ENCODE data around the gene SH3BP1. TPM values are rescaled to one million over a fixed set of nuclear protein-coding genes. Genes with fewer than 3 reads are reported as not detected.

SH3BP1 gene
- total RNA-seq, 1 donor from 2014 or later: 10.3 TPM

DNA sequence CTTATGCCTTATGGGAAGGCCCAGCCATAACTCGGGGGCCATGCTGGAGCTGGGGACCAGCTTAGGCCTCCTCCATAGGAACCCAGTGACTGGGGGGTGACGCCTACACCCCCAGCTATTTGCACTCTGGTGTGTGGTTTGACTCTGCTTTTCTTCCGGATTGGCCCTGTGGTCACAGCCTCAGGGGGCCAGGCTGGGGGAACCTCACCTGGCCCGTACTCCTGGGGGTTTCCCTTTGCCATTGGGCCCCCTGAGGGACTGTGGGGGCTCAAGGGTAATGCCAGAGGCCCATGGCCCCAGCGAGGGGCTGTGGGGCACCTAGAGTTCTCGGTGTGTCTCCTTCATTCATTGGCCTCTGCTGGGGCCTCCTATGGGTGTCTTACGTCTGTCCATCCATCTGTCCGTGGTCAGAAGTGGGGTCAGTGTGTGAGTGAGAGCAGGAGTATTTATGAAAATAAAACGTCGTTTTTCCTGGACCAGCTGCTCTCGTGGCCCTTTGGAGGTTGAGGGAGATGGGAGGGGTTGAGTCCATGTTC is 6.3 kb upstream of the SH3BP1 start:
- Histone ChIP-seq H3K27me3 (no peaks in the 10 kb centered on the region), H3K4me1 (peaks cover 17% of the 10 kb centered on the region), H2AFZ (replicated peaks) (no peak overlapping the region), H3K9ac (no peak overlapping the region), H4K20me1 (ENCODE audit: low read depth) (no peaks in the 10 kb centered on the region), H3K79me2 (ENCODE audit: low read depth) (no peaks in the 10 kb centered on the region), H3K4me2 (peak overlapping the region; percentile 64), H3K4me3 (peak overlapping the region; percentile 13), H3K27ac (no peak overlapping the region), H3F3A (ENCODE audit: low read depth) (peaks cover 24% of the 10 kb centered on the region), H3K36me3 (no peaks in the 10 kb centered on the region), H3K9me3 (ENCODE audit: low read depth) (no peaks in the 10 kb centered on the region)
- Mint-ChIP-seq H3K27ac (peak overlapping the region; percentile 81), H3K27me3 (ENCODE audit: insufficient read depth, low read depth) (peaks cover 7% of the 10 kb centered on the region), H3K36me3 (no peaks in the 10 kb centered on the region), H3K4me1 (peaks cover 29% of the 10 kb centered on the region), H3K4me3 (peak overlapping the region; percentile 43), H3K9me3 (no peaks in the 10 kb centered on the region)
- DNase-seq (ENCODE audit: low spot score): no peak
- TF ChIP-seq CTCF (IDR thresholded peaks at IDR 0.05): no peak
- TF ChIP-seq EZH2 (IDR thresholded peaks at IDR 0.05): no peak
- no peak for TF ChIP-seq EZH2phosphoT487 (IDR thresholded peaks at IDR 0.05)

DNA sequence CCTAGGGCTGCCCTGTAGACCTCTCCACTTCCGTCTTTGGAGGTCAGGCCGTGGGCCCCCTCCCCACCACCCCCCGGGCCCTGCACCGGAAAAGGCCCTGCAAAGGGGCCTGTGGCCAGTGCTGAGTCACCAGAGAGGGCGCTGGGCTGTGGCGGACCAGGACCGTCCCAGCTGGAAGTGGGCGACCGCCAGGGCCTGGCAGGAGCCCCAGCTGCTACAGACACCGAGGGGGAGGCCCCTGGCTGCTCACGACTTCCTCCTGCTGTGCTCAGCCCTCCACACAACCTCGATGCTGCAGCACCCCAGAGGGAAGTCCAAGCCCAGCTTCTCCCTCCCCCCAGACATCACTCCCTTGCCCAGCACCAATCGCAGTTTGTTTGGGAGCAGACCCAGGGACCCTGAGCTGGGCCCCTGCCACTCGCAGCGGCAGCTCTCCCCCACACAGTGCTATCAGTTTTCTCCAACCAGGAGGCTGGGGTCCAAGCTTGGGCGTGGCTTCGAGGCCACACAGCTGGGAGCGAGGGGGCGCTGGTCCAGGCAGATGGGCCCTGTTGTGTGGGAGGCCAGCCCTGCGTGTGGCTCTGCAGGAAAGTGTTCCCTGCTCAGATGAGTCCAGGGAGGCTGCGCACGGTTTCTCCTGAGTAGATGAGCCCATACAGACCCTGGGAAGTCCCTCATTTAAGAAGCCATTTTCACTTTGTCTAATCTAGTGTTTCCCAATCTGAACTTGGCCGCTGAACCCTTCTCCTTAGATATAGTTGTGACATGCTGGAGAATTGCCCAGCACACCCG is 5.6 kb upstream of the SH3BP1 start:
- Mint-ChIP-seq H3K9me3 (no peaks in the 10 kb centered on the region), H3K4me3 (peak overlapping the region; percentile 69), H3K27ac (peak overlapping the region; percentile 93), H3K27me3 (ENCODE audit: insufficient read depth, low read depth) (peaks cover 10% of the 10 kb centered on the region), H3K4me1 (peaks cover 34% of the 10 kb centered on the region), H3K36me3 (no peaks in the 10 kb centered on the region)
- Histone ChIP-seq H3F3A (ENCODE audit: low read depth) (peaks cover 31% of the 10 kb centered on the region), H3K36me3 (no peaks in the 10 kb centered on the region), H3K4me2 (peak overlapping the region; percentile 64), H3K9me3 (ENCODE audit: low read depth) (no peaks in the 10 kb centered on the region), H3K27ac (peak overlapping the region; percentile 54), H3K79me2 (ENCODE audit: low read depth) (no peaks in the 10 kb centered on the region), H3K9ac (no peak overlapping the region), H3K4me3 (peak overlapping the region; percentile 13), H2AFZ (replicated peaks) (no peak overlapping the region), H3K27me3 (no peaks in the 10 kb centered on the region), H4K20me1 (ENCODE audit: low read depth) (peaks cover 4% of the 10 kb centered on the region), H3K4me1 (peaks cover 17% of the 10 kb centered on the region)
- peak; percentile 82 for DNase-seq (ENCODE audit: low spot score)
- peak; percentile 27 for TF ChIP-seq CTCF (IDR thresholded peaks at IDR 0.05)
- no peak for TF ChIP-seq EZH2 (IDR thresholded peaks at IDR 0.05)

GRCh38 chr22:37634417-37634924 is 5.0 kb upstream of the SH3BP1 start:
- H3K9me3 ChIP-seq (ENCODE audit: low read depth): no peaks in the 10 kb centered on the region
- H3K4me3 ChIP-seq: no peak overlapping the region
- Mint-ChIP-seq H3K4me3 (peak overlapping the region; percentile 69), H3K9me3 (no peaks in the 10 kb centered on the region), H3K27me3 (ENCODE audit: insufficient read depth, low read depth) (peaks cover 10% of the 10 kb centered on the region), H3K36me3 (no peaks in the 10 kb centered on the region), H3K27ac (peak overlapping the region; percentile 93), H3K4me1 (peaks cover 36% of the 10 kb centered on the region)
- H3K36me3 ChIP-seq: no peaks in the 10 kb centered on the region
- peaks cover 37% of the 10 kb centered on the region for H3F3A ChIP-seq (ENCODE audit: low read depth)
- no peak overlapping the region for H3K9ac ChIP-seq
- no peak overlapping the region for H2AFZ ChIP-seq (replicated peaks)
- peaks cover 4% of the 10 kb centered on the region for H4K20me1 ChIP-seq (ENCODE audit: low read depth)
- peak overlapping the region; percentile 54 for H3K27ac ChIP-seq
- peaks cover 17% of the 10 kb centered on the region for H3K4me1 ChIP-seq
- DNase-seq (ENCODE audit: low spot score): peak; percentile 21
- TF ChIP-seq EZH2phosphoT487 (IDR thresholded peaks at IDR 0.05): no peak
- no peak for TF ChIP-seq EZH2 (IDR thresholded peaks at IDR 0.05)
- no peak for TF ChIP-seq CTCF (IDR thresholded peaks at IDR 0.05)
- peak overlapping the region; percentile 64 for H3K4me2 ChIP-seq
- no peaks in the 10 kb centered on the region for H3K27me3 ChIP-seq
- no peaks in the 10 kb centered on the region for H3K79me2 ChIP-seq (ENCODE audit: low read depth)
